ENCODE data around the gene NCOA3.

Gene NCOA3

GRCh38 chr20:47502271-47503239 lies 868 bp downstream of the NCOA3 start:
- DNase-seq, result peak; percentile 57

GRCh38 chr20:47503685-47504084 lies 2.0 kb downstream of the NCOA3 start:
- peak; percentile 21 for DNase-seq

- DNase-seq, result peak; percentile 74
Observed at GRCh38 chr20:47506335-47506734, 4.6 kb downstream of the NCOA3 start.

- peak; percentile 97 for DNase-seq
Observed at GRCh38 chr20:47506850-47507249, 5.2 kb downstream of the NCOA3 start.

DNA sequence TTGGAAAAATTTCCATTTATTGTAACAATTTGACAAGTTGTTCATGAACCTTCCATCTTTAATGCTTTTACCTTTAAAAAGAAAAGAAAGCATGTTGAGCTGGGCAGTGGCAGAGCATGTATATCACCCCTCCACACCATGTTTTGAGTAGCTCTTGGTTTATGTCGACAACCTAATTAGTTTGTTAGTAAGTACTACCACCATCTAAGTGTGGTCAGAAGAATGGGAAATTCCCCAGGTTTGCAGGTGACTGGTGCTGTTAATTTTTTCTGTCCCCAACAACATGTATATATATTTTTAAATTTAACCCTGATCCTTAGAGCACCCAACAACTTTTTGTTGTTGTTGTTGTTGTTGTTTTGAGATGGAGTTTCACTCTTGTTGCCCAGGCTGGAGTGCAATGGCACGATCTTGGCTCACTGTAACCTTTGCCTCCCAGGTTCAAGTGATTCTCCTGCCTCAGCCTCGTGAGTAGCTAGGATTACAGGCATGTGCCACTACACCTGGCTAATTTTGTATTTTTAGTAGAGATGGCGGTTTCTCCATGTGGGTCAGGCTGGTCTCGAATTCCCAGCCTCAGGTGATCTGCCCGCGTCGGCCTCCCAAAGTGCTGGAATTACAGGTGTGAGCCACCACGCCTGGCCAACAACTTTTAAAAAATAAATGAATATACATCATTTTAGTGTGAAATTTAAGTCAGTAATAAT lies 5.7 kb downstream of the NCOA3 start:
- DNase-seq, result peak; percentile 76

DNA sequence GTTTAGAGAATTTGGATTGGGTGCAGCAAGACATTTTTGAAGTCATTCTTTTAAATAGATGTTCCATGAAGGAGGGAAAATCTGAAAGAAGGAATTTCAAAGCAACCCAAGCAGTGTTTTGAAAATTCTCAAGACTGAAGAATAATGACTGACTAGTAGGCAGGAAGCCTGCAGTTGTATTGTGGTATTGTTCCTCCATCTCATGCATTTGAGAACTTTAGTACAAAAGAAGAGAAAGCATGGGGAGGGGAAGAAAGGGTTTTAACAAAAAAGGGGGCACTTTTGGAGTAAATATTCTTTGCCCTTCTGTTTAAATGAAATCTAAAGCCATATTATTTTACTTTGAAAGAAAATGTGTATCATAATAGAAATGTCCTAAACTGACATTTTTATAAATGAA lies 6.6 kb downstream of the NCOA3 start:
- no peak for DNase-seq

- no peak for DNase-seq
Observed at GRCh38 chr20:47509104-47509661, 7.5 kb downstream of the NCOA3 start.

DNA sequence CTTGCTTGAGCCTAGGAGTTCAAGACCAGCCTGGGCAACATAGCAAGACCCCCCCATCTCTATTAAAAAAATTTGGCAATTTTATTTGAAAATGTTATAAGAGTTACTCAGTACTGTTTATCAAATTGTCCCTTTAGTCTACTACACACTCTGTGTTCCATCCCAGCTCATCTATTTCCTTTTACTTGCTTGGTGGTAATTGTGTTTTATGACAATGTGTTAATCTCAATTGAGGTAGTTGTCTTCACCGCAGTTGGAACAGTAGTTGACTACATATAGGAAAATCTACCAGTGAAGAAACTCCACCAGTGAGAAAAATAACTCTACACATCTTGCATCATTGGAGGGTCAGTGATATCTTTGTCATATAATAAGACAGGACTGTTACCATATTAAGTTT lies 8.0 kb downstream of the NCOA3 start:
- no peak for DNase-seq

GRCh38 chr20:47515843-47516242 lies 14.2 kb downstream of the NCOA3 start:
- DNase-seq, result no peak

- no peak for DNase-seq
Observed at GRCh38 chr20:47521059-47521808, 19.5 kb downstream of the NCOA3 start.

DNA sequence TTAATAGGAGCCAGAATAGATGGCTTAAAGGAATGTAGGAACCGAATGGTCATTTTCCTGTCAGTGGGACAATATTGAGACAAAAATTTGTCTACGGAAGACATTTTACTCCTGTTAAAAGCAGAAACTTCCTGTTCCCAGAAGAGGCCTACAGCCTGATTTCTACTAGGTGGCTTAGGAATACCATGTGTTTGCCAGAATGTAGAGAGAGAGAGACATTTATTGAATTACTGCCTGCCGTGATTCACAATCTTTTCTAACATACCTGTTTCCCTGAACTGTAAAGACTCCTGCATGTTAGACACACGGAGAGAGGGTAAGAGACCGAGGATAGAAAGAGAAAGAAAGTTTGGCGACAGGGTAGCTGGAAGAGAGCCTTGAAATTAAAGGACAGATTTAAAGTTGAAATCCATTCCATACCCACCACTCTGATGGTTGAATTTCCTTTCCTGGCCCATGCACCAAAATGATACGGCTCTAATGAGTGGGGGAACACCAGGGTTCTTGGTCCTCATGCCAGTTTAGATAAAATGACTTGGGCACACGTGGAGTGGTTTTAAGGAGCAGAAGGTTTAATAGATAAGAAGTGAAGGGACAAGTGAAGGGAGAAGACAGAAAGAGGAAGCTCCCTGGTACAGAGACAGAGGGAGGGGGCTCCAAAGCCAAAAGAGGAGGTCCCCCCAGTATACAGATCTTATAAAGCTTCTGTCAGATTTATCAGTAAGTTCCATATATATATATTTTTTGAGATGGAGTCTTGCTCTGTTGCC lies 22.5 kb downstream of the NCOA3 start:
- DNase-seq, result no peak

DNA sequence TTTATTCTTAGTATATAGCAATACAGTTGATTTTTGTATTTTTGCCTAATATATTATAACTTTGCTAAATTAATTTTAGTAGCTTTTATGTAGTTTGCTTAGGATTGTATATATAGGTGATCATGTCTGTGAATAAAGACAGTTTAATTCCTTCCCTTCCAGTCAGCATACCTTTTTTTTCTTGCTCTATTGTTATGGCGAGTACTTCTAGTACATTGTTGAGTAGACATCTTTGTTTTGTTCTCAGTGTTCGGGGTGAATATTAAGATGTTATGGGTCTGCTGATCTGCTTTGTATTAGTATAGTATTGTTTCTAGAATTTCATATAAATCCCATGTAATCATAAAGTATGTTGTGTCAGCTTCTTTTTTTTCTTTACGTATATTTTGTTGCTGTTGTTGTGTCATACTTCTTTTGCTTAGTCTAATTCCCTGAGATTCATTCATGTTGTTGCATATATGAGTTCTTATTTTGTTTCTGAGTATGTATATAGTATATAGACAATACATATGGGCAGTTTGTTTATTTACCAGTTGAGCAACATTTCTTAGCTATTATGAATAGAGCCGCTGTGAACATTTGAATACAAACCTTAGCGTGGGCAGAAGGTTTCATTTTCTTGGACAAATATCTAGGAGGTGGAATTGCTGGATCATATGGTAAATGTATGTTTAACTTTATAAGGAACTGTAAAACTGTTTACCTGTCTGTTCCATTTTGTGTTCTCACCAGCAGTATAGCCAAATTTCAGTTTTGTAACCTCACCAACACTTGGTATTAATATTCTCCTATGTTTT lies 25.5 kb downstream of the NCOA3 start:
- no peak for DNase-seq

DNA sequence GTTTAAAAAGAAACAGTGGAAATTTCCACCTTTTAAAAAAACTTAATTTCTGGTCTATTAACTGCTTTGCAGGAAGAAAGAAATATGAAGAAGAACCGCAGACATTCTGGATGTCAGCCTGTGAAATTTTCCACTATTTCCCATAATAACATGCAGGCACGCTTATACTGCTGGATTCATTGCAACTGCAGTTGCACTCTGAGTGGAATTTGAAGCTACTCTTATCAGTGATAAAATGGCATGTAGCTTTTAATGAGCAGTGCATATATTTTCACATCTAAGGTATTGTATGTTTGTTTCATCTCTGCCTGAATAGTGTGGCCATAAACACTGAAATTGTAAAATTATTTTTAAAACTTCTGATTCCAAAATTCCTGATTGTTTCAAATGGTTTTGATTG lies 28.2 kb downstream of the NCOA3 start:
- no peak for DNase-seq

GRCh38 chr20:47531458-47531857 lies 29.8 kb downstream of the NCOA3 start:
- DNase-seq, result no peak

- DNase-seq, result no peak
Observed at GRCh38 chr20:47532002-47532401, 30.3 kb downstream of the NCOA3 start.

GRCh38 chr20:47533518-47534062 lies 31.9 kb downstream of the NCOA3 start:
- DNase-seq, result no peak

GRCh38 chr20:47534405-47534804 lies 32.7 kb downstream of the NCOA3 start:
- no peak for DNase-seq

DNA sequence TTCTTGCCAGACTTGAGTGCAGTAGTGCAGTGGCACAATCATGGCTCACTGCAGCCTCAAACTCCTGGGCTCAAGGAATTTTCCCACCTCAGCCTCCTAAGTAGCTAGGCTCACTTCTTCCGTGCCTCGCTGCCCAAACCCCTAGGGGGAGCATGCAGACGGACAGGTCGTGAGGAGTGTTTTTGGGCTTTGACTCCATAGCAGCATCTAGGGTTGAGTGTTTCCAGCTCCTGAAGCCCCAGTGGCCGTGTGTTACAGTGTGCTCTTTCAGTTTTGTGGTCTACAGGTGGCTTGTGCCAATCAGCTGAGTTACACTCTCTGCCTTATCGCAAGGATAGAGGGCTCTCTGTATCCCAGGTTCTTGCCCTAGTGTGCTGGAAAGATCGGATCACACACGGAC lies 33.4 kb downstream of the NCOA3 start:
- peak; percentile 39 for DNase-seq

DNA sequence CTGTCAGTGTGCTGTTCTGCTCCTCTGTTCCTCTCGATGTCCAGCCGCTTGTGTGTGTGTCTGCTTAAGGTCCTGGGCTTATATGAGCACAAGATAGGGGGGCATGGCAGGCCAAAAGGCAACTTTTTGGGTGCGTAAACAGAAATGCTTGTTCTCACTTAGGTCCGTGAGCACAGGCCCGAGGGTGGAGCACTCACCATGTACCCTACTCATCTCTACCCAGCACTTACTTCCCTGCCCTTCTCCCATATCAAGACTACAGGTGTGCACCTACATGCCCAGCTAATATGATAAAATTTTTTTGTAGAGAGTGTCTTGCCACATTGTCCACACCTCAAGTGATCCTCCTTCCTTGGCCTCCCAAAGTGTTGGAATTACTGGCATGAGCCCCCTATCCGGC lies 34.3 kb downstream of the NCOA3 start:
- no peak for DNase-seq

GRCh38 chr20:47540443-47541354 lies 39.0 kb downstream of the NCOA3 start:
- DNase-seq, result no peak
